ENCODE results near the gene STPG1.

STPG1 gene

DNA sequence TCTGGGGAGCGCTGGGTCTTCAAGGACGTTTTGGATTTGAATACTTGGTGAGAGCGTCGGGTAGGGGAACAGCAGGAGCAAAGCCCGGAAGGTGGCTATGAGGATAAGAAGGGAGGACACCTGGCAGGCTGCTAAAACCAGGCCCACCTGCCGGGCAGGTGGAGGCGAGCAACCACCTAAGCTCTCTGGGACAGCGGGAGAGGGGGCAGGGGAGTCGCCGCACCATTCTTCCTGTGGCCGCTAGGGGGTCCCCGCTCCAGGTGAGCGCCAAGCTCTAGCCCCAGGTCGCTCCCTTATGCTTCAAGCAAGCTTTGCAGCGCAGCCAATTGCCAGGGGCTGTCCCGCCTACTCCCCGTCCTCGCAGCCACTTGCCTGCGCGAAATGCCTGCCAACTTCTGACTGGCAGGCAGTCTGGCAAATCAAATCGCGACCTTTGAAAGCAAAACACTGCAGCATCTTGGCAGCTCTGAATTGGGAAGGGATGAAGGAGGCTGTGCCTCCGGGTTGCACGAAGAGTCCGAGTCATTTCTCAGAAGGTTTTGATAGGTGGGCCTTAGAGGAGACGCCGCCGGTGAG, 1.8 kb upstream of the STPG1 start, which contains the start of gene NIPAL3:
Gene NIPAL3 (plus strand): TSS at position 469 of the 576 bp plus-strand sequence. CDS start 3,746 bp downstream, outside the sequence.
- H4K20me1 ChIP-seq (ENCODE audit: low read depth, low read length) = no peaks in the 10 kb centered on the region
- H3K4me2 ChIP-seq (ENCODE audit: low read depth, low read length, poor library complexity, severe bottlenecking) = peak within 1 kb of the TSS; percentile 79
- TF ChIP-seq EZH2phosphoT487 (conservative IDR thresholded peaks at IDR 0.05; ENCODE audit: low read length) = no peak
- TF ChIP-seq, protein P1, sequence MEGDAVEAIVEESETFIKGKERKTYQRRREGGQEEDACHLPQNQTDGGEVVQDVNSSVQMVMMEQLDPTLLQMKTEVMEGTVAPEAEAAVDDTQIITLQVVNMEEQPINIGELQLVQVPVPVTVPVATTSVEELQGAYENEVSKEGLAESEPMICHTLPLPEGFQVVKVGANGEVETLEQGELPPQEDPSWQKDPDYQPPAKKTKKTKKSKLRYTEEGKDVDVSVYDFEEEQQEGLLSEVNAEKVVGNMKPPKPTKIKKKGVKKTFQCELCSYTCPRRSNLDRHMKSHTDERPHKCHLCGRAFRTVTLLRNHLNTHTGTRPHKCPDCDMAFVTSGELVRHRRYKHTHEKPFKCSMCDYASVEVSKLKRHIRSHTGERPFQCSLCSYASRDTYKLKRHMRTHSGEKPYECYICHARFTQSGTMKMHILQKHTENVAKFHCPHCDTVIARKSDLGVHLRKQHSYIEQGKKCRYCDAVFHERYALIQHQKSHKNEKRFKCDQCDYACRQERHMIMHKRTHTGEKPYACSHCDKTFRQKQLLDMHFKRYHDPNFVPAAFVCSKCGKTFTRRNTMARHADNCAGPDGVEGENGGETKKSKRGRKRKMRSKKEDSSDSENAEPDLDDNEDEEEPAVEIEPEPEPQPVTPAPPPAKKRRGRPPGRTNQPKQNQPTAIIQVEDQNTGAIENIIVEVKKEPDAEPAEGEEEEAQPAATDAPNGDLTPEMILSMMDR (IDR thresholded peaks at IDR 0.05; ENCODE audit: insufficient read depth, low read length, poor library complexity, severe bottlenecking) = peak; percentile 49
- H3K4me3 ChIP-seq (ENCODE audit: insufficient read depth, low read length, poor library complexity, severe bottlenecking) = peak within 1 kb of the TSS; percentile 83
- no peaks in the 10 kb centered on the region for H3K27me3 ChIP-seq (ENCODE audit: low read length)
- H3K9ac ChIP-seq (ENCODE audit: low read length) = peak within 1 kb of the TSS; percentile 65
- peaks cover 29% of the 10 kb centered on the region; the same call in 1 of the 2 replicates for H3K79me2 ChIP-seq (ENCODE audit: insufficient read depth, low read length)
- no peaks in the 10 kb centered on the region for H3K9me2 ChIP-seq (replicated peaks; ENCODE audit: insufficient read depth, low read length)
- peak within 1 kb of the TSS; percentile 72 for H2AFZ ChIP-seq (ENCODE audit: low read depth, low read length, severe bottlenecking)
- peak within 1 kb of the TSS; percentile 68 for H3K27ac ChIP-seq (ENCODE audit: low read depth, low read length)
- H3K36me3 ChIP-seq (ENCODE audit: low read length) = 0 out of 2 replicates have a peak, but pooled peaks cover under 1% of the 10 kb centered on the region
- no peaks in the 10 kb centered on the region for H3K9me3 ChIP-seq (ENCODE audit: insufficient read depth, low read length)
- H3F3A ChIP-seq (ENCODE audit: insufficient read depth) = peaks cover 22% of the 10 kb centered on the region

DNA sequence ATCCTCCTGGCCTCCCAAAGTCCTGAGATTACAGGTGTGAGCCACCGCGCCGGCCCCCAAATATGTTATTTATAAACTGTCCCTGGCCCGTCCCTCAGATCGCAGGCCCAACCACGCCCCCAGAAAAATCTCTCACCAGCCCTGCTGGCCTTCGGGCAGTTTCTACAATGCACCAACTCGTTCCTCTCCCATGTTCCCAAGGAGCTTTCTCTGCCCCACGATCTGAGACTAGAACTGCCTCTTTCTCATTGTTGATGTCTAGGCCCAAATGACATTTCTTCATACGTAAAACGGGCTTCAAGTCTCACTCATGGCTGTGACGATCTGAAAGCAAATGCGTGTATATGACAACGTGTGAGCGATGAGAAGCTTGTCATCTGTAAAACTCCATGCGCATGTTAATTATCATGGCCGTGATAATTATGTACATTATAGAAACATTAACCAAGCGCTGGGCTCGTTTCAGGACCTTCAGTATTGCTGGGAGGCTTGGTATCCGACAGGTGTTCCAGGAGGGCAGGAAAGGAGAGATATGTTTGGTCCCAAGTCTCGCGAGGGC, 1.3 kb upstream of the STPG1 start:
- Histone ChIP-seq H3K9ac (ENCODE audit: low read length) (peak overlapping the region; percentile 3; the same call in 1 of the 2 replicates), H3K27me3 (ENCODE audit: low read length) (no peaks in the 10 kb centered on the region), H3K79me2 (ENCODE audit: insufficient read depth, low read length) (peaks cover 29% of the 10 kb centered on the region; the same call in 1 of the 2 replicates), H2AFZ (ENCODE audit: low read depth, low read length, severe bottlenecking) (peak overlapping the region; percentile 72), H3K36me3 (ENCODE audit: low read length) (no peaks in the 10 kb centered on the region), H3K27ac (ENCODE audit: low read depth, low read length) (peak overlapping the region; percentile 49), H3K9me3 (ENCODE audit: insufficient read depth, low read length) (no peaks in the 10 kb centered on the region), H3K9me2 (replicated peaks; ENCODE audit: insufficient read depth, low read length) (no peaks in the 10 kb centered on the region), H4K20me1 (ENCODE audit: low read depth, low read length) (no peaks in the 10 kb centered on the region), H3K4me3 (ENCODE audit: insufficient read depth, low read length, poor library complexity, severe bottlenecking) (no peak overlapping the region), H3F3A (ENCODE audit: insufficient read depth) (peaks cover 22% of the 10 kb centered on the region), H3K4me2 (ENCODE audit: low read depth, low read length, poor library complexity, severe bottlenecking) (peak overlapping the region; percentile 41)
- TF ChIP-seq, protein P1 (IDR thresholded peaks at IDR 0.05; ENCODE audit: insufficient read depth, low read length, poor library complexity, severe bottlenecking) = no peak

DNA sequence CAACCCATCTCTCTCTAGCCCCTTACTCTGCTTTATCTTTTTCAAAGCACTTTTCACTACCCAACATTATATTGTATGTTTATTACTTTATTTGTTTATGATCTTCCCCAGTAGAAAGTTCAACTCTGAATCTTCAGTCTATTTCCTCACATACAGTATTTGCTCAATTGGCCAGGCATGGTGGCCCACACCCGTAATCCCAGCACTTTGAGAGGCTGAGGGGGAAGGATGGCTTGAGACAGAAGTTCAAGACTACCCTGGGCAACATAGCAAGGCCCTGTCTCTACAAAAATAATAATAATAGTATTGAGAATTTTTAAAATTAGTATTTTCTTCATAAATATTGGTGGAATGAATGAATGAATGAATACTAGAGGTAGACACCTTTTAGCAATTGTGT, 1.2 kb downstream of the STPG1 start:
- Histone ChIP-seq H3K27ac (ENCODE audit: low read depth, low read length) (no peak overlapping the region), H3K79me2 (ENCODE audit: insufficient read depth, low read length) (peaks cover 14% of the 10 kb centered on the region; the same call in 1 of the 2 replicates), H3K36me3 (ENCODE audit: low read length) (no peaks in the 10 kb centered on the region), H4K20me1 (ENCODE audit: low read depth, low read length) (no peaks in the 10 kb centered on the region), H3K9ac (ENCODE audit: low read length) (no peak overlapping the region; the same call in 1 of the 2 replicates), H3K9me2 (replicated peaks; ENCODE audit: insufficient read depth, low read length) (no peaks in the 10 kb centered on the region), H3K4me2 (ENCODE audit: low read depth, low read length, poor library complexity, severe bottlenecking) (peak overlapping the region; percentile 86), H3F3A (ENCODE audit: insufficient read depth) (peaks cover 22% of the 10 kb centered on the region), H2AFZ (ENCODE audit: low read depth, low read length, severe bottlenecking) (no peak overlapping the region), H3K4me3 (ENCODE audit: insufficient read depth, low read length, poor library complexity, severe bottlenecking) (no peak overlapping the region), H3K9me3 (ENCODE audit: insufficient read depth, low read length) (no peaks in the 10 kb centered on the region), H3K27me3 (ENCODE audit: low read length) (no peaks in the 10 kb centered on the region)
- no peak for TF ChIP-seq EZH2phosphoT487 (conservative IDR thresholded peaks at IDR 0.05; ENCODE audit: low read length)
- TF ChIP-seq, protein P1 (IDR thresholded peaks at IDR 0.05; ENCODE audit: insufficient read depth, low read length, poor library complexity, severe bottlenecking) = no peak

Measured in SU-DHL-6 (cell line).